T-cell (primary cell): ENCODE results near the gene RIPOR2. TPM values are rescaled to one million over a fixed set of nuclear protein-coding genes. Genes with fewer than 3 reads are reported as not detected.

ENCODE experiments used
- ATAC-seq, 4 experiments: fragments of 200-7000 bp in 3 of 4; fragments of 150-1000 bp in 1 of 4; cut with Tn5 transposase; replicated peaks in 1 of 4; 1 replicate in 3 of 4; 2 replicates in 1 of 4; pipeline ENCODE4 v1.10.0; 2021; ENCODE audit warnings: moderate library complexity in 3 of 4, mild to moderate bottlenecking in 2 of 4, moderate number of reproducible peaks in 1 of 4
- CTCF ChIA-PET, 2 donors: fragments of 300-600 bp; sonication (Branson Sonifier 250); formaldehyde crosslinking; loops; one replicate each; lab custom pipeline; 2022; ENCODE audit warnings: antibody characterized with exemption in 2 of 2; lab: Charles Lee
- POLR2A ChIA-PET, 2 donors: fragments of 300-600 bp; sonication (Branson Sonifier 250); formaldehyde crosslinking; loops; one replicate each; lab custom pipeline; 2022; ENCODE audit warnings: antibody characterized with exemption in 2 of 2; lab: Charles Lee
- DNase-seq, 35 experiments: peaks; one replicate each; pipeline versions ENCODE4 v3.0.0 to v3.0.0-alpha.2; 2013 to 2023
- H3K27ac ChIP-seq: one replicate; pipeline ENCODE4 v1.5.1; 2013; ENCODE audit warnings: low read length
- H3K27me3 ChIP-seq, 2 experiments: replicated peaks in 1 of 2; 1 replicate in 1 of 2; 2 replicates in 1 of 2; pipeline versions ENCODE4 v1.6.1 to v1.7.0; 2013; ENCODE audit warnings: low read length in 1 of 2, mixed read lengths in 1 of 2; ENCODE audit not compliant: control insufficient read depth in 2 of 2, insufficient read depth in 2 of 2; ENCODE audit errors: extremely low read depth in 1 of 2
- H3K36me3 ChIP-seq, 2 donors: 1 replicate in 1 of 2; 2 replicates in 1 of 2; pipeline versions ENCODE4 v1.6.1 to v1.7.0; 2013; ENCODE audit warnings: low read length in 1 of 2; ENCODE audit not compliant: control insufficient read depth in 2 of 2, insufficient read depth in 1 of 2; ENCODE audit errors: extremely low read depth in 1 of 2
- H3K4me1 ChIP-seq, 2 experiments: 1 replicate in 1 of 2; 2 replicates in 1 of 2; pipeline versions ENCODE4 v1.6.1 to v1.7.0; 2013; ENCODE audit warnings: low read length in 2 of 2, mixed read lengths in 1 of 2; ENCODE audit not compliant: insufficient read depth in 2 of 2, control insufficient read depth in 1 of 2; ENCODE audit errors: extremely low read depth in 1 of 2
- H3K4me3 ChIP-seq, 2 donors: 1 replicate in 1 of 2; 2 replicates in 1 of 2; pipeline versions ENCODE4 v1.5.1 to v1.7.0; 2013; ENCODE audit warnings: mild to moderate bottlenecking in 2 of 2, low read length in 1 of 2, moderate library complexity in 1 of 2; ENCODE audit not compliant: control insufficient read depth in 1 of 2; ENCODE audit errors: extremely low read depth in 1 of 2
- H3K9me3 ChIP-seq: 2 replicates; pipeline ENCODE4 v1.7.0; 2013
- H3K27ac Mint-ChIP-seq, 2 donors: one replicate each; pipeline ENCODE4 v1.8.0; 2020 to 2021; ENCODE audit warnings: mild to moderate bottlenecking in 2 of 2, mixed read lengths in 2 of 2
- H3K27me3 Mint-ChIP-seq, 2 donors: one replicate each; pipeline ENCODE4 v1.8.0; 2021 to 2022; ENCODE audit warnings: mixed read lengths in 2 of 2
- H3K36me3 Mint-ChIP-seq: one replicate; pipeline ENCODE4 v1.8.0; 2021; ENCODE audit warnings: mixed read lengths
- H3K4me1 Mint-ChIP-seq, 3 donors: one replicate each; pipeline ENCODE4 v1.8.0; 2020 to 2022; ENCODE audit warnings: mixed read lengths in 3 of 3, mild to moderate bottlenecking in 1 of 3
- H3K4me3 Mint-ChIP-seq, 3 donors: one replicate each; pipeline ENCODE4 v1.8.0; 2020 to 2022; ENCODE audit warnings: mild to moderate bottlenecking in 3 of 3, mixed read lengths in 3 of 3, moderate library complexity in 3 of 3
- H3K9me3 Mint-ChIP-seq, 3 donors: one replicate each; pipeline ENCODE4 v1.8.0; 2020 to 2022; ENCODE audit warnings: mixed read lengths in 3 of 3
- WGBS: methylation state at CpG from one replicate; pipeline ENCODE4 v1.1.5; 2013; ENCODE audit warnings: missing lambda C conversion rate; ENCODE audit not compliant: insufficient coverage; 5-methylcytosine and 5-hydroxymethylcytosine counted together
- total RNA-seq, 35 experiments: library from RNA in 6 of 35; stranded (reverse) in 6 of 35; fragments of 120-200 nt in 1 of 35; gene quantifications; one replicate each; pipeline versions ENCODE4 v1.2.1 to v1.2.4 and lab custom pipeline; 2013 to 2026

Gene RIPOR2
- total RNA-seq, 5 donors from 2014 or later (not counting 1 experiment from before 2014, with no cell fraction given): 381 to 480 (median 441) TPM

GRCh38 chr6:24960991-24961475 lies 25.3 kb upstream of the RIPOR2 start:
- H3K4me3 ChIP-seq: peak overlapping the region in 1 of 2 donors; percentile 15
- POLR2A ChIA-PET: interaction anchor here in 1 of 2 donors (0.6 kb wide), 2 partner anchors 24 to 142 kb away, joined by 3 read pairs; no protein-coding TSS in a partner anchor
- 8% methylated on average over 2 of the region's 3 CpGs for WGBS
- peaks cover 19% of the 10 kb centered on the region for H3K36me3 Mint-ChIP-seq
- H3K9me3 ChIP-seq: no peaks in the 10 kb centered on the region
- no peaks in the 10 kb centered on the region for H3K9me3 Mint-ChIP-seq
- DNase-seq (peak in 19 of 35 experiments; percentile 11 to 65 (median 31)), ATAC-seq (peak; percentile 82 to 91 (median 84))
- H3K27ac Mint-ChIP-seq: peak overlapping the region; percentile 95 to 100
- peak overlapping the region; percentile 83 for H3K27ac ChIP-seq
- peaks cover 42 to 49% of the 10 kb centered on the region in 2 experiments for H3K4me1 ChIP-seq
- H3K27me3 Mint-ChIP-seq: no peaks in the 10 kb centered on the region
- no peaks in the 10 kb centered on the region for H3K36me3 ChIP-seq
- H3K4me1 Mint-ChIP-seq: peaks cover 88 to 90% (median 90%) of the 10 kb centered on the region in 3 donors
- CTCF ChIA-PET: interaction anchor here (1.0 to 2.0 kb wide), 4 partner anchors 12 to 57 kb away, joined by 3 to 5 read pairs (median 5); no protein-coding TSS in a partner anchor
- H3K27me3 ChIP-seq: no peaks in the 10 kb centered on the region
- peak overlapping the region; percentile 44 to 66 (median 60) for H3K4me3 Mint-ChIP-seq

- Mint-ChIP-seq H3K4me3 (peak overlapping the region; percentile 2 to 66 (median 11)), H3K27ac (peak overlapping the region; percentile 95 to 100), H3K27me3 (no peaks in the 10 kb centered on the region), H3K4me1 (peaks cover 90 to 91% (median 90%) of the 10 kb centered on the region in 3 donors), H3K36me3 (peaks cover 16% of the 10 kb centered on the region), H3K9me3 (no peaks in the 10 kb centered on the region)
- Histone ChIP-seq H3K27me3 (no peaks in the 10 kb centered on the region), H3K4me3 (no peak overlapping the region), H3K4me1 (peaks cover 52 to 61% of the 10 kb centered on the region in 2 experiments), H3K9me3 (no peaks in the 10 kb centered on the region), H3K36me3 (no peaks in the 10 kb centered on the region), H3K27ac (peak overlapping the region; percentile 36)
- ChIA-PET POLR2A (interaction anchor here in 1 of 2 donors (0.6 kb wide), 1 partner anchor 9 kb away, joined by 9 read pairs; no protein-coding TSS in a partner anchor), CTCF (no interaction called here)
- WGBS: no CpG with 5 or more reads among the region's 1 CpG
- ATAC-seq (no peak), DNase-seq (peak in 1 of 35 experiments; percentile 24)
Observed at GRCh38 chr6:24959319-24959718, 23.6 kb upstream of the RIPOR2 start.

- Histone ChIP-seq H3K36me3 (no peaks in the 10 kb centered on the region), H3K27me3 (no peaks in the 10 kb centered on the region), H3K27ac (peak overlapping the region; percentile 25), H3K4me1 (peaks cover 57 to 69% of the 10 kb centered on the region in 2 experiments), H3K4me3 (no peak overlapping the region), H3K9me3 (no peaks in the 10 kb centered on the region)
- DNase-seq: no peak
- ChIA-PET CTCF (interaction anchor here (0.8 to 1.3 kb wide), 4 partner anchors 14 to 34 kb away, joined by 3 to 5 read pairs (median 4); no protein-coding TSS in a partner anchor), POLR2A (interaction anchor here in 1 of 2 donors (0.7 kb wide), 1 partner anchor 39 kb away, joined by 4 read pairs; no protein-coding TSS in a partner anchor)
- Mint-ChIP-seq H3K27ac (peak overlapping the region; percentile 95), H3K9me3 (peaks cover 0 to 7% (median 0%) of the 10 kb centered on the region in 3 donors), H3K4me1 (peaks cover 87 to 93% (median 89%) of the 10 kb centered on the region in 3 donors), H3K36me3 (peaks cover 21% of the 10 kb centered on the region), H3K4me3 (peak overlapping the region; percentile 58 to 66 (median 64)), H3K27me3 (no peaks in the 10 kb centered on the region)
- WGBS: no CpG with 5 or more reads among the region's 3 CpGs
- ATAC-seq: no peak
Observed at GRCh38 chr6:24957199-24957598, 21.4 kb upstream of the RIPOR2 start.

GRCh38 chr6:24953726-24954125 lies 18.0 kb upstream of the RIPOR2 start:
- H3K9me3 ChIP-seq: no peaks in the 10 kb centered on the region
- POLR2A ChIA-PET: no interaction called here
- WGBS: 100% methylated on average over 1 of the region's 3 CpGs
- peak overlapping the region; percentile 76 for H3K27ac ChIP-seq
- peaks cover 15% of the 10 kb centered on the region for H3K36me3 Mint-ChIP-seq
- H3K4me1 Mint-ChIP-seq: peaks cover 88 to 93% (median 91%) of the 10 kb centered on the region in 3 donors
- peaks cover 0 to 7% (median 0%) of the 10 kb centered on the region in 3 donors for H3K9me3 Mint-ChIP-seq
- H3K27me3 Mint-ChIP-seq: no peaks in the 10 kb centered on the region
- H3K4me3 Mint-ChIP-seq: peak overlapping the region in 1 of 3 donors; percentile 60
- no peak overlapping the region for H3K4me3 ChIP-seq
- peak overlapping the region; percentile 96 to 98 for H3K27ac Mint-ChIP-seq
- CTCF ChIA-PET: interaction anchor here in 1 of 2 donors (8.5 kb wide), 1 partner anchor 19 kb away, joined by 107 read pairs; the partner anchor contains the start of gene RIPOR2
- H3K4me1 ChIP-seq: peaks cover 64 to 73% of the 10 kb centered on the region in 2 experiments
- no peaks in the 10 kb centered on the region for H3K36me3 ChIP-seq
- H3K27me3 ChIP-seq: no peaks in the 10 kb centered on the region
- ATAC-seq (no peak), DNase-seq (no peak)

GRCh38 chr6:24951811-24952299 lies 16.1 kb upstream of the RIPOR2 start:
- WGBS: 0% methylated on average over 1 of the region's 5 CpGs
- CTCF ChIA-PET: interaction anchor here (0.7 to 8.5 kb wide), 13 partner anchors 13 to 75 kb away, joined by 3 to 107 read pairs (median 5); partner anchors contain the start of gene RIPOR2 (in 1 of the 2)
- Mint-ChIP-seq H3K27me3 (no peaks in the 10 kb centered on the region), H3K4me3 (peak overlapping the region; percentile 60 to 77 (median 76)), H3K4me1 (peaks cover 93 to 98% (median 95%) of the 10 kb centered on the region in 3 donors), H3K9me3 (peaks cover 0 to 19% (median 6%) of the 10 kb centered on the region in 3 donors), H3K27ac (peak overlapping the region; percentile 96 to 98), H3K36me3 (peaks cover 27% of the 10 kb centered on the region)
- H3K36me3 ChIP-seq: peaks cover 0 to 3% of the 10 kb centered on the region in 2 donors
- peak overlapping the region; percentile 76 for H3K27ac ChIP-seq
- H3K4me1 ChIP-seq: peaks cover 78 to 83% of the 10 kb centered on the region in 2 experiments
- POLR2A ChIA-PET: interaction anchor here (0.9 to 4.6 kb wide), 7 partner anchors 8 to 23 kb away, joined by 3 to 20 read pairs (median 4); partner anchors contain the start of gene RIPOR2 (in 1 of the 2)
- H3K27me3 ChIP-seq: no peaks in the 10 kb centered on the region
- peak; percentile 68 to 82 (median 70) for ATAC-seq
- no peaks in the 10 kb centered on the region for H3K9me3 ChIP-seq
- peak in 32 of 35 experiments; percentile 42 to 81 (median 58) for DNase-seq
- H3K4me3 ChIP-seq: peak overlapping the region; percentile 23 to 51
